Measurements from ENCODE around the gene CST4.

The CST4 gene

GRCh38 chr20:23647346-23647745 lies 41.5 kb downstream of the CST4 start:
- TF ChIP-seq, protein P1, sequence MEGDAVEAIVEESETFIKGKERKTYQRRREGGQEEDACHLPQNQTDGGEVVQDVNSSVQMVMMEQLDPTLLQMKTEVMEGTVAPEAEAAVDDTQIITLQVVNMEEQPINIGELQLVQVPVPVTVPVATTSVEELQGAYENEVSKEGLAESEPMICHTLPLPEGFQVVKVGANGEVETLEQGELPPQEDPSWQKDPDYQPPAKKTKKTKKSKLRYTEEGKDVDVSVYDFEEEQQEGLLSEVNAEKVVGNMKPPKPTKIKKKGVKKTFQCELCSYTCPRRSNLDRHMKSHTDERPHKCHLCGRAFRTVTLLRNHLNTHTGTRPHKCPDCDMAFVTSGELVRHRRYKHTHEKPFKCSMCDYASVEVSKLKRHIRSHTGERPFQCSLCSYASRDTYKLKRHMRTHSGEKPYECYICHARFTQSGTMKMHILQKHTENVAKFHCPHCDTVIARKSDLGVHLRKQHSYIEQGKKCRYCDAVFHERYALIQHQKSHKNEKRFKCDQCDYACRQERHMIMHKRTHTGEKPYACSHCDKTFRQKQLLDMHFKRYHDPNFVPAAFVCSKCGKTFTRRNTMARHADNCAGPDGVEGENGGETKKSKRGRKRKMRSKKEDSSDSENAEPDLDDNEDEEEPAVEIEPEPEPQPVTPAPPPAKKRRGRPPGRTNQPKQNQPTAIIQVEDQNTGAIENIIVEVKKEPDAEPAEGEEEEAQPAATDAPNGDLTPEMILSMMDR (IDR thresholded peaks at IDR 0.05; ENCODE audit: low read depth, low read length, poor library complexity, severe bottlenecking), result no peak
- no peak for TF ChIP-seq EZH2phosphoT487 (IDR thresholded peaks at IDR 0.05; ENCODE audit: borderline replicate concordance, low read length)
- no peaks in the 10 kb centered on the region for H3K9me2 ChIP-seq (replicated peaks; ENCODE audit: control insufficient read depth, low read length)
- no peaks in the 10 kb centered on the region for H3K9me3 ChIP-seq (ENCODE audit: control insufficient read depth, insufficient read depth, low read length)
- H3K4me1 ChIP-seq (ENCODE audit: control insufficient read depth, low read length), result no peaks in the 10 kb centered on the region
- no peaks in the 10 kb centered on the region for H3K27me3 ChIP-seq (ENCODE audit: control insufficient read depth, low read length)
- no peaks in the 10 kb centered on the region for H4K20me1 ChIP-seq (ENCODE audit: control insufficient read depth, insufficient read depth, low read depth, low read length)
- H3F3A ChIP-seq (ENCODE audit: control insufficient read depth, insufficient read depth), result no peaks in the 10 kb centered on the region
- H3K4me3 ChIP-seq (ENCODE audit: low read length), result no peak overlapping the region
- no peaks in the 10 kb centered on the region for H3K79me2 ChIP-seq (ENCODE audit: control insufficient read depth, low read length)
- no peaks in the 10 kb centered on the region for H3K36me3 ChIP-seq (ENCODE audit: control insufficient read depth, low read length)
- no peak overlapping the region for H3K27ac ChIP-seq (ENCODE audit: low read depth, low read length)
- H3K4me2 ChIP-seq (ENCODE audit: low read length), result no peak overlapping the region

GRCh38 chr20:23646106-23646873 lies 42.5 kb downstream of the CST4 start:
- H3K79me2 ChIP-seq (ENCODE audit: control insufficient read depth, low read length), result no peaks in the 10 kb centered on the region
- H3K36me3 ChIP-seq (ENCODE audit: control insufficient read depth, low read length), result no peaks in the 10 kb centered on the region
- H3K9me3 ChIP-seq (ENCODE audit: control insufficient read depth, insufficient read depth, low read length), result no peaks in the 10 kb centered on the region
- no peaks in the 10 kb centered on the region for H3K4me1 ChIP-seq (ENCODE audit: control insufficient read depth, low read length)
- TF ChIP-seq, protein P1 (IDR thresholded peaks at IDR 0.05; ENCODE audit: low read depth, low read length, poor library complexity, severe bottlenecking), result no peak
- no peak for TF ChIP-seq EZH2phosphoT487 (IDR thresholded peaks at IDR 0.05; ENCODE audit: borderline replicate concordance, low read length)
- no peak overlapping the region for H3K4me2 ChIP-seq (ENCODE audit: low read length)
- no peaks in the 10 kb centered on the region for H3F3A ChIP-seq (ENCODE audit: control insufficient read depth, insufficient read depth)
- no peak overlapping the region for H3K4me3 ChIP-seq (ENCODE audit: low read length)
- H3K27me3 ChIP-seq (ENCODE audit: control insufficient read depth, low read length), result no peaks in the 10 kb centered on the region
- H3K9me2 ChIP-seq (replicated peaks; ENCODE audit: control insufficient read depth, low read length), result no peaks in the 10 kb centered on the region
- no peak overlapping the region for H3K27ac ChIP-seq (ENCODE audit: low read depth, low read length)
- no peaks in the 10 kb centered on the region for H4K20me1 ChIP-seq (ENCODE audit: control insufficient read depth, insufficient read depth, low read depth, low read length)

DNA sequence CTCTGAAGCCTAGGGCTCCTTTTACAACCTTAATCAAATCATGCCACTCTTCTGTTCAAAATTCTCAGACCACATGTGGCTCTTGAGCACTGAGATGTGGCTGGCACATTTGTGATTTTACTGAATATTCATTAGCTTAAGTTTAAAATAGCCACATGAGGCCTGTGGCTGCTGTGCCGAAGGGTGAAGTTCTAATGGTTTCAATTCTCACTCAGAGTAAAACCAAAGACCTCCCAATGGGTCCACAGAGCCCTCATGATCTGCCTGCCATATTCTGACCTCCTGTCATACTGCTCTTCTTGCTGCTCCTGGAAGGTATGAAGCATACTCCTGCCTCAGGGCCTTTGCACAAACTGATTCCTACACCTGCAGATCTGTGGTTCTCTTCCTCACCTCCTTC lies 43.3 kb downstream of the CST4 start:
- Histone ChIP-seq H3K27ac (ENCODE audit: low read depth, low read length) (no peak overlapping the region), H3K79me2 (ENCODE audit: control insufficient read depth, low read length) (no peaks in the 10 kb centered on the region), H3F3A (ENCODE audit: control insufficient read depth, insufficient read depth) (no peaks in the 10 kb centered on the region), H4K20me1 (ENCODE audit: control insufficient read depth, insufficient read depth, low read depth, low read length) (no peaks in the 10 kb centered on the region), H3K4me2 (ENCODE audit: low read length) (no peak overlapping the region), H3K36me3 (ENCODE audit: control insufficient read depth, low read length) (no peaks in the 10 kb centered on the region), H3K27me3 (ENCODE audit: control insufficient read depth, low read length) (no peaks in the 10 kb centered on the region), H3K9me3 (ENCODE audit: control insufficient read depth, insufficient read depth, low read length) (no peaks in the 10 kb centered on the region), H3K4me1 (ENCODE audit: control insufficient read depth, low read length) (no peaks in the 10 kb centered on the region), H3K9me2 (replicated peaks; ENCODE audit: control insufficient read depth, low read length) (no peaks in the 10 kb centered on the region), H3K4me3 (ENCODE audit: low read length) (no peak overlapping the region)
- TF ChIP-seq, protein P1 (IDR thresholded peaks at IDR 0.05; ENCODE audit: low read depth, low read length, poor library complexity, severe bottlenecking), result no peak
- no peak for TF ChIP-seq EZH2phosphoT487 (IDR thresholded peaks at IDR 0.05; ENCODE audit: borderline replicate concordance, low read length)
